GM18861 (cell line): ENCODE data around the gene REEP5.
"Not testable (repeated sequence)": the region's sequence is repeated elsewhere in the genome, so short reads cannot be mapped to it uniquely, and the experiment has no call there.

Experiments
- ATAC-seq: cut with Tn5 transposase; IDR thresholded peaks from one replicate; pipeline ENCODE4 v1.9.1; 2021; ENCODE audit not compliant: unreplicated experiment

The REEP5 gene

DNA sequence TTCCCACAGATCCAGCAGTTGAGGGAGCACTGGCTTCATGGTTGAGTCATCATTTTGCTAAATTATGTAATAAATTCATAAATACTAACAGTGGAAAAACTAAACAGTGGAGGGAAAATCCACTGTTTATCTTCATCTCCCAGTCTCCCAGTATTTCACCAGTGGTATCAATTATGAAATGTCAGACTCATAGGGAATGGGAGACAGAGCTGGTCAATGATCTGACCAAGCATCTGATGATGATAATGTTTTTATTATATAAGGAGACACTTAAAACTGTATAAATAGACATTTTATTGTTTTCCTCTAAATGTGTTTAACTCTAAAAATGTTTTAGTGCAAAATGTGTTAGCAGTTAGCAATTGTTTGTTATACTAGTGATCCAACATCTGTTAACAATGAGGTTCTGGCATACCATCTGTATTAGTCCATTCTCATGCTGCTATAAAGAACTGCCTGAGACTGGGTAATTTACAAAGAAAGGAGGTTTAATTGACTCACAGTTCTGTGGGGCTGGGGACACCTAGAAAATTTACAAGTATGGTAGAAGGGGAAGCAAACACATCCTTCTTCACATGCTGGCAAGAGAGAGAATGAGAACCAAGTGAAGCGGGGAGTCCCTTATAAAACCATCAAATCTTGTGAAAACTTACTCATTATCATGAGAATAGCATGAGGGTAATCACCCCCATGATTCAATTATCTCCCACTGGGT, 11.8 kb upstream of the REEP5 start:
- ATAC-seq = no peak

DNA sequence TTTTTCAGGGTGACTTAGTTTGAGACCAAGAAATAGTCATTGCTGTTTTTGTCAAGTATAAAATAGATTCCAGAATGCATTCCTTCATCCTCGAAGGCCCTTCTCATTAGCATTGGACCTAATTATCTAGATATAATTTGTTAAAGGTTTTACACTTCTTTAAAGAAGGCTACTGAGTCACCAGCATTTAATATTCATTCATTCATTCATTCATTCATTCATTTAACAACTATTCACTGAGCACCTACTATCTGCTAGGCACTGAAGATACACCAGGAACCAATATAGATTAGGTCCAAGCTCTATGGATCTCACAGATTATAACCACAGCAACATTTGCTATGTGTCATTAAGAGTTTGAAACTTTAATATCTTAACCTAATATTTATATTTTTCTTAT, 11.1 kb upstream of the REEP5 start:
- ATAC-seq = no peak

- ATAC-seq = no peak
Measured at GRCh38 chr5:112931473-112931872, 9.4 kb upstream of the REEP5 start.

GRCh38 chr5:112930082-112930344, 8.0 kb upstream of the REEP5 start:
- ATAC-seq = peak; percentile 41

DNA sequence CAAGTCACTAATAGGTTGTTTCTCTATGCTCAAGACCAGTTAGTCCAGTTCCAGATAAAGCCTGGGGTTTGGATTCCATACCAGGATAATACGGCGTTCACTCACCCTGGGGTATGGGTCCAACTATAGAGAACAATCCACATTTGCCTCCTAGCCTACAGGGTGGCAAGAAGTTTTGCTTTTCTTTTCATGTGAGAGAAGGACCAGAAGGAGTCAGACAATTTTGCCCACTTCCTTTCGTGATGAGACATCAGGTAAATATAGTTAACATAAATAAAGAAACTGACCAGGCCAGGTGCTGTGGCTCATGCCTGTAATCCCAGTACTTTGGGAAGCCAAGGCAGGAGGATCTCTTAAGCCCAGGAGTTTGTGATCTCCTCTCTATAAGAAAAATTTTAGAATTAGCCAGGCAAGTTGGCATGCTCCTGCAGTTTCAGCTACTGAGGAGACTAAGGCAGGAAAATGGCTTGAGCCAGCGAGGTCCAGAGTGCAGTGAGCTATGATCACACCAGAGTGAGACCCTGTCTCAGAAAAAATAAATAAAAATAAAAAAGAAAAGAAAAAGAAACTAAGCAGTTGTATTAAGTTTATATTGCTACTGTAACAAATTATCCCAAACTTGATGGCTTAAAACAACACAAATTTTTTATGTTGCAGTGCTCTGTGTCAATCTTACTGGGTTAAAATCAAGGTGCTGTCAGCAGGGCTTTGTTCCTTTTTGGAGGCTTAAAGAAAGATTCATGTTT, 7.5 kb upstream of the REEP5 start:
- ATAC-seq = peak; percentile 76

DNA sequence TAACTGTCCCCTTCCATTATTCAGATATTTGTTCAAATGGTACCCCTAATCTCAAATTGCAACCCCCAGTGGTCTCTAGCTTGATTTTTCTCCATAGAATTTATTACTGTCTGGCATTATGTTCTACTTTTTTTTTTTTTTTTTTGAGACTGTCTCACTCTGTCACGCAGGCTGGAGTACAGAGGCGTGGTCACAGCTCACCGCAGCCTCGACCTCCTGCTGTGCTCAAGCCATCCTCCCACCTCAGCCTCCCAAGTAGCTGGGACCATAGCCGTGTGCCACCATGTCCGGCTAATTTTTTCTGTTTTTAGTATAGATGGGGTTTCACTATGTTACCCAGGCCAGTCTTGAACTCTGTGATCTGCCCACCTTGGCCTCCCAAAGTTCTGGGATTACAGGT, 2.0 kb upstream of the REEP5 start:
- no peak for ATAC-seq

GRCh38 chr5:112923148-112923917, 1.3 kb upstream of the REEP5 start:
- peak; percentile 51 for ATAC-seq

- ATAC-seq = peak; percentile 24
Measured at GRCh38 chr5:112921026-112921832, 798 bp downstream of the REEP5 start.

GRCh38 chr5:112919972-112920371, 2.1 kb downstream of the REEP5 start:
- ATAC-seq = no peak

GRCh38 chr5:112918679-112919078, 3.3 kb downstream of the REEP5 start:
- no peak for ATAC-seq

- no peak for ATAC-seq
Measured at GRCh38 chr5:112918136-112918535, 3.9 kb downstream of the REEP5 start.

- ATAC-seq = no peak
Measured at GRCh38 chr5:112917453-112917995, 4.5 kb downstream of the REEP5 start.

GRCh38 chr5:112915831-112916230, 6.2 kb downstream of the REEP5 start:
- no peak for ATAC-seq

DNA sequence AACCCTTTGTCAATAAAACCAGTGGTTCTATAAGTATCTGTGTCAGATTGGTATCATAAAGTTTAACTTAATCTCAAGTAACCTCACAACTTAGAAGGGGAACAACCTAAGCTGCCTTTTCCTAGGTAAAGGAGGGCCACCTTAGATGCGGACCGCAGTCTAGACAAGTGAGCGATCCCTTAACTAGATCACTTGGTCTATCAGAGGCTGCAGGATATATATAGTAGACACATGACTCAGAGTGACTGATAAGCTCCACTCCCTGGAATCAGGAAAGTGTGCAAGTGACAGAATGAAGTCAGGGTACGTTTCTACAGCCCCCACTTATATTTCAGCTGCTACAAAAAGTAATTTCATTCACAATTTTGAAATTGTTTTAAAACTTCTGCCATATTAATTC, 7.4 kb downstream of the REEP5 start:
- no peak for ATAC-seq

DNA sequence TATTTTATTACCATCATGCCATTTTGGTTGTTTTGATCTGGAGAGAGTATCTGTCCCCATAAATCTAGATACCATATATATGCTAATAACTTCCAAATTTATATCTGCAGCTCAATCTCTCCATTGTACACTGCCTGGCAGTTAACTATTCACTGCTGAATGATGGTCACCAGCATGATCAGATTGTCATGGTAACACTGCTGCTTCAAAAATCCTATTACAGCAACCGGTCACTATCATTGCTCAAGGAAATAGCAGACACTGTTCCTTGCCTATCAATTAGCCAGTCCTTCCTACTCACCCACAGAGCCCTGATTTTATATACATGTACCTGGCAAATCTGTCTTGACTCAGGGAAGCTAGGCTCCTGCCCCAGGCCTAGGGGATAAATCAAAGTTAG, 11.5 kb downstream of the REEP5 start:
- ATAC-seq = no peak

DNA sequence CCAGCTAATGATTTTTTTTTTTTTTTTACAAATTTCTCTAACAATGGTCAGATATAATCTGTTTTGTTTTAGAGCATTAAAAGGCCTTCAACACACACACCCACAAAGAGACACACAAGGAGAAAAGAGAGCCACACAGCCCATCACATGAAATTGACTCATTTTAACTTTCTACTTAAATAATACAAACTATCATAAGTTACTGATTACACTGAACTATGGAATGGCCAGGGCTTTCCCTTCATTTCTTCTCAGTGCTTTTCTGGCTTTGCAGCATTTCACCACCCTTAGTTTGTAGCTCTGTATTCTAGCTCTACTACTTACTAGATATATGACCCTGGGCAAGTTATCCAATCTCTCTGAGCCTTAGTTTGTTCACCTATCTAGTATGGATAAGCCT, 13.2 kb downstream of the REEP5 start:
- no peak for ATAC-seq

GRCh38 chr5:112907166-112907631, 14.8 kb downstream of the REEP5 start:
- ATAC-seq = no peak

GRCh38 chr5:112906637-112907036, 15.4 kb downstream of the REEP5 start:
- no peak for ATAC-seq

GRCh38 chr5:112904996-112905395, 17.0 kb downstream of the REEP5 start:
- not testable (repeated sequence) for ATAC-seq

DNA sequence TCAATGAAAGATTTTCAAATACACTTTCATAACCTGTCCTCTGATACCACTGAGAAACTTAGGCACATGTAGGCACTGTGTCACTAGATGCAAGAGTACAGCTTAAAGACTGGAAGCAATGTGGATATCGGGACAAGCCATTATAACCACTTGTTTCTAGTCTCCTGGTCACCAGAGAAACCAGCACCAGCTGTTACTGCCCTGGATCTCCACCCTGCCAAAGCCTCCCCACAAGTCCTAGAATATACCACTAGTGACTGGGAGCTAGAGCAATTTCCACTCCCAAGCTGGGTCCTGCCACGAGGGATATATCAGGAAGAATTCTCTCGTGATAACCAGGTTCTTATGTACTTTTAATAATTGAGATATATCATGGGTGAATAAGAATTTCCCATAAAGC, 19.5 kb downstream of the REEP5 start:
- ATAC-seq = no peak

- no peak for ATAC-seq
Measured at GRCh38 chr5:112895682-112896081, 26.3 kb downstream of the REEP5 start.
